OCI-LY1 (cell line): ENCODE measurements around the gene TMEM203.

ENCODE experiments used
- EZH2 ChIP-seq: fragments of 200-600 bp; sonication (generic), shearing (Covaris generic); IDR thresholded peaks from 2 replicates; pipeline ENCODE4 v1.8.0; 2017; ENCODE audit warnings: borderline replicate concordance, mixed run types, mild to moderate bottlenecking, antibody characterized with exemption, low read length, moderate library complexity, mixed read lengths
- TF ChIP-seq, protein P1 (sequence below): fragments of 200-600 bp; sonication (generic), shearing (Covaris generic); IDR thresholded peaks from 2 replicates; pipeline ENCODE4 v1.5.1; 2017; ENCODE audit warnings: mild to moderate bottlenecking, antibody characterized with exemption, low read length, moderate library complexity, mixed read lengths

DNA sequence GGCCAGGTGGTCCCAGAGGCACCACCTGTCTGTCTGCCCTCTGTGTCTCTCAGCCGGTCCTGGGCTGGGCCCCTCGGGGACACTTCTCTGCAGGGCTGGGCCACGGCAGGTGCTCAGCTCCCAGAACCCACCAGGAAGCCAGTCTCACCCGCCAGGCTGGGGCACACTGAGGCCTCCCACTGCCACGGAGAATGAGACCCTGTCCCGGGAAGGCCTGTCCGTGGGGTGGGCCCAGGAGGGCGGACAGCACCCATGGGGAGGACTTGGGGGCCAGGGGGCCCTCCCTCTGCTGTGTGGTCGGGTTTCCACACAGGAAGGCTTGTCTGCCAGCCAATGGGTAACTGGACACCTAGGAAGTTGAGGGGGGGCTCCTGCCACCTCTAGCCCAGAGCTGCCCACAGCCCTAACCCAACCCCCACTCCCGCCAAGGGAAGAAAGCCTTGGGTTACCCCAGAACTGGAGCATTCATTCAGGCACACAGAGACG is 31.5 kb upstream of the TMEM203 start:
- TF ChIP-seq, protein P1, sequence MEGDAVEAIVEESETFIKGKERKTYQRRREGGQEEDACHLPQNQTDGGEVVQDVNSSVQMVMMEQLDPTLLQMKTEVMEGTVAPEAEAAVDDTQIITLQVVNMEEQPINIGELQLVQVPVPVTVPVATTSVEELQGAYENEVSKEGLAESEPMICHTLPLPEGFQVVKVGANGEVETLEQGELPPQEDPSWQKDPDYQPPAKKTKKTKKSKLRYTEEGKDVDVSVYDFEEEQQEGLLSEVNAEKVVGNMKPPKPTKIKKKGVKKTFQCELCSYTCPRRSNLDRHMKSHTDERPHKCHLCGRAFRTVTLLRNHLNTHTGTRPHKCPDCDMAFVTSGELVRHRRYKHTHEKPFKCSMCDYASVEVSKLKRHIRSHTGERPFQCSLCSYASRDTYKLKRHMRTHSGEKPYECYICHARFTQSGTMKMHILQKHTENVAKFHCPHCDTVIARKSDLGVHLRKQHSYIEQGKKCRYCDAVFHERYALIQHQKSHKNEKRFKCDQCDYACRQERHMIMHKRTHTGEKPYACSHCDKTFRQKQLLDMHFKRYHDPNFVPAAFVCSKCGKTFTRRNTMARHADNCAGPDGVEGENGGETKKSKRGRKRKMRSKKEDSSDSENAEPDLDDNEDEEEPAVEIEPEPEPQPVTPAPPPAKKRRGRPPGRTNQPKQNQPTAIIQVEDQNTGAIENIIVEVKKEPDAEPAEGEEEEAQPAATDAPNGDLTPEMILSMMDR = no peak
- no peak for TF ChIP-seq EZH2
